Keratinocyte (primary cell): ENCODE results near the gene BCAS1. TPM values are rescaled to one million over a fixed set of nuclear protein-coding genes. Genes with fewer than 3 reads are reported as not detected.

Experiments used
- DNase-seq: peaks from one replicate; pipeline ENCODE4 v3.0.0-alpha.2; 2011; ENCODE audit warnings: low read depth, missing footprints, low spot score
- FAIRE-seq: peaks from 2 replicates; lab custom pipeline; 2011; peaks lifted over from hg19 to GRCh38; lab: Jason Lieb, UNC
- H2AFZ ChIP-seq: 2 replicates; pipeline ENCODE4 v1.6.0; 2012; ENCODE audit warnings: low read length, control low read depth, inconsistent platforms; ENCODE audit not compliant: control insufficient read depth
- H3K27ac ChIP-seq: 2 replicates; pipeline ENCODE4 v1.5.1; 2011; ENCODE audit warnings: low read length; ENCODE audit not compliant: control insufficient read depth, insufficient read depth
- H3K27me3 ChIP-seq: 3 replicates; pipeline ENCODE4 v1.6.0; 2011; ENCODE audit warnings: low read length; ENCODE audit not compliant: control insufficient read depth, insufficient read depth; ENCODE audit errors: extremely low read depth
- H3K36me3 ChIP-seq, 2 experiments: 2 replicates in 1 of 2; 3 replicates in 1 of 2; pipeline ENCODE4 v1.5.1; 2011; ENCODE audit warnings: low read length in 2 of 2, mild to moderate bottlenecking in 1 of 2; ENCODE audit not compliant: control insufficient read depth in 2 of 2, insufficient read depth in 2 of 2; ENCODE audit errors: extremely low read depth in 1 of 2
- H3K4me1 ChIP-seq: 3 replicates; pipeline ENCODE4 v1.5.1; 2011; ENCODE audit warnings: low read length; ENCODE audit not compliant: control insufficient read depth, insufficient read depth; ENCODE audit errors: extremely low read depth
- H3K4me2 ChIP-seq: 3 replicates; pipeline ENCODE4 v1.6.0; 2011; ENCODE audit warnings: low read depth, low read length; ENCODE audit not compliant: control insufficient read depth, insufficient read depth; ENCODE audit errors: extremely low read depth
- H3K4me3 ChIP-seq, 3 experiments: fragments of 200-600 bp in 1 of 3; sonication (generic) in 1 of 3; 2 replicates in 2 of 3; 3 replicates in 1 of 3; pipeline ENCODE4 v1.5.1; 2011 to 2016; ENCODE audit warnings: low read length in 3 of 3, mild to moderate bottlenecking in 3 of 3, control low read depth in 2 of 3, inconsistent platforms in 1 of 3, low read depth in 1 of 3, mixed read lengths in 1 of 3, mixed run types in 1 of 3, moderate library complexity in 1 of 3; ENCODE audit not compliant: control insufficient read depth in 2 of 3, insufficient read depth in 2 of 3; ENCODE audit errors: extremely low read depth in 1 of 3
- H3K79me2 ChIP-seq: 2 replicates; pipeline ENCODE4 v1.6.0; 2012; ENCODE audit warnings: low read length; ENCODE audit not compliant: control insufficient read depth, insufficient read depth
- H3K9ac ChIP-seq: 3 replicates; pipeline ENCODE4 v1.6.0; 2011; ENCODE audit warnings: low read length; ENCODE audit not compliant: control insufficient read depth, insufficient read depth; ENCODE audit errors: extremely low read depth
- H3K9me1 ChIP-seq: 3 replicates; pipeline ENCODE4 v1.6.0; 2011; ENCODE audit warnings: low read length; ENCODE audit not compliant: control insufficient read depth, insufficient read depth; ENCODE audit errors: extremely low read depth
- H3K9me3 ChIP-seq: 2 replicates; pipeline ENCODE4 v1.5.1; 2012; ENCODE audit warnings: low read depth, low read length; ENCODE audit not compliant: control insufficient read depth
- H4K20me1 ChIP-seq: 3 replicates; pipeline ENCODE4 v1.6.0; 2011; ENCODE audit warnings: low read length; ENCODE audit not compliant: control insufficient read depth, insufficient read depth; ENCODE audit errors: extremely low read depth
- EZH2 ChIP-seq: IDR thresholded peaks from one replicate; pipeline ENCODE4 v1.6.1; 2012; ENCODE audit warnings: inconsistent platforms, mild to moderate bottlenecking, low read length, moderate library complexity
- dilution Hi-C: fragments of 300-500 bp; cut with MboI; formaldehyde crosslinking; loops from one replicate; pipeline ENCODE4 v1.7.0; 2020; ENCODE audit warnings: low sequenced_read_pairs; ENCODE audit not compliant: extremely low pct_ligation_motif_present
- polyA plus RNA-seq, 5 experiments: library from polyadenylated mRNA; depleted of rRNA in 3 of 5; stranded (reverse) in 3 of 5; stranded (forward) in 1 of 5; unstranded in 1 of 5; fragments of >200 nt; gene quantifications; 1 replicate in 1 of 5; 2 replicates in 3 of 5; 3 replicates in 1 of 5; pipeline versions ENCODE4 v1.2.1 to v1.2.3, GENCODE V29; 2011 to 2012; ENCODE audit warnings: missing spikeins in 2 of 5, low read depth in 1 of 5, low replicate concordance in 1 of 5
- TF ChIP-seq, protein P1 (sequence below), 3 experiments: IDR thresholded peaks in 1 of 3; conservative IDR thresholded peaks in 1 of 3; optimal IDR thresholded peaks in 1 of 3; 2 replicates in 2 of 3; 3 replicates in 1 of 3; pipeline versions ENCODE3 to v1.5.1; 2011; ENCODE audit warnings: low read length in 3 of 3, mild to moderate bottlenecking in 3 of 3, moderate library complexity in 2 of 3, control low read depth in 1 of 3, inconsistent platforms in 1 of 3; ENCODE audit not compliant: insufficient read depth in 2 of 3; ENCODE audit errors: extremely low read depth in 1 of 3

The BCAS1 gene
- polyA plus RNA-seq, 1 donor (not counting 4 experiments of a cell fraction or from before 2014, with no cell fraction given): not detected

DNA sequence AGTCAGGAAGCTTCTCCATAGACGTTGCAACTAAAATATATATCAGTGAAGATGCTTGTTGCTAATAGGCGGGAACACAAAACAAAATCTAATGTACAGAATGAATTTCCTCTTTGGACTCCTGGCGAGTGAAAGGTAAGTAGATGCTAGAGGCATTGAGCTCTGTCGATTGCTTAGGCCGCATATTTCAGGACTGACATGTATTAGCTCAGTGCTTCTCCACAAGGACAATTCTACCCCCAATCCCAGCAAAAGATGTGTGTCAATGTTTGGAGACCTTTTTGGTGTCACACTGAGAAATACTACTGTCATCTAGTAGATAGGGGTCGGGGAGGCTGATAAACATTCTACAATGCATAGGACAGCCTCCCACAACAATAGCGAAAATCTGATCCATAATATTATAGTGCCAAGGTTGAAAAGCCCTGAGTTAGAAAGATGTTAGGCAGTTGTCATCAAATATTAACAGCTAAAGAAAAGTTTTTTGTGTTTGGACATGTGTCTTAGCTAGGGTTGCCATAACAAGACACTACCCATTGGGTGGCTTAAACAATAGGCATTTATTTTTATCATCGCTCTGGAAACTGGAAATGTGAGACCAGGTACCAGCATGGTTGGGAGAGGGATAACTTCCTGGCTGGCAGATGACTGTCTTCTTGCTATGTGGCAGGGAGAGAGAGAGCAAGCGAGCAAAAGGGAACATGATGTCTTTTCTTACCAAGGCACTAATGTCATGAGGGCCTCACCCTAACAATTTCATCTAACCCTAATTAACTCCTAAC lies 48.0 kb upstream of the BCAS1 start:
- DNase-seq: no peak
- H3K79me2 ChIP-seq: no peaks in the 10 kb centered on the region
- H3K4me1 ChIP-seq: peaks cover 26% of the 10 kb centered on the region
- no peaks in the 10 kb centered on the region for H3K9me3 ChIP-seq
- H2AFZ ChIP-seq: no peak overlapping the region
- H3K27ac ChIP-seq: no peak overlapping the region
- no peaks in the 10 kb centered on the region for H3K27me3 ChIP-seq
- dilution Hi-C loops: no loop called here
- H3K36me3 ChIP-seq: no peaks in the 10 kb centered on the region
- no peak overlapping the region for H3K9ac ChIP-seq
- no peaks in the 10 kb centered on the region for H4K20me1 ChIP-seq
- no peak overlapping the region for H3K4me2 ChIP-seq
- no peak overlapping the region for H3K4me3 ChIP-seq
- TF ChIP-seq, protein P1, sequence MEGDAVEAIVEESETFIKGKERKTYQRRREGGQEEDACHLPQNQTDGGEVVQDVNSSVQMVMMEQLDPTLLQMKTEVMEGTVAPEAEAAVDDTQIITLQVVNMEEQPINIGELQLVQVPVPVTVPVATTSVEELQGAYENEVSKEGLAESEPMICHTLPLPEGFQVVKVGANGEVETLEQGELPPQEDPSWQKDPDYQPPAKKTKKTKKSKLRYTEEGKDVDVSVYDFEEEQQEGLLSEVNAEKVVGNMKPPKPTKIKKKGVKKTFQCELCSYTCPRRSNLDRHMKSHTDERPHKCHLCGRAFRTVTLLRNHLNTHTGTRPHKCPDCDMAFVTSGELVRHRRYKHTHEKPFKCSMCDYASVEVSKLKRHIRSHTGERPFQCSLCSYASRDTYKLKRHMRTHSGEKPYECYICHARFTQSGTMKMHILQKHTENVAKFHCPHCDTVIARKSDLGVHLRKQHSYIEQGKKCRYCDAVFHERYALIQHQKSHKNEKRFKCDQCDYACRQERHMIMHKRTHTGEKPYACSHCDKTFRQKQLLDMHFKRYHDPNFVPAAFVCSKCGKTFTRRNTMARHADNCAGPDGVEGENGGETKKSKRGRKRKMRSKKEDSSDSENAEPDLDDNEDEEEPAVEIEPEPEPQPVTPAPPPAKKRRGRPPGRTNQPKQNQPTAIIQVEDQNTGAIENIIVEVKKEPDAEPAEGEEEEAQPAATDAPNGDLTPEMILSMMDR (optimal IDR thresholded peaks at IDR 0.05 in 1 of 3, IDR thresholded peaks at IDR 0.05 in 1 of 3, conservative IDR thresholded peaks at IDR 0.05 in 1 of 3; ENCODE audit: extremely low read depth in 1 of 3, insufficient read depth in 2 of 3, low read length in 3 of 3): no peak
- TF ChIP-seq EZH2: no peak
- FAIRE-seq: no peak
- no peaks in the 10 kb centered on the region for H3K9me1 ChIP-seq

DNA sequence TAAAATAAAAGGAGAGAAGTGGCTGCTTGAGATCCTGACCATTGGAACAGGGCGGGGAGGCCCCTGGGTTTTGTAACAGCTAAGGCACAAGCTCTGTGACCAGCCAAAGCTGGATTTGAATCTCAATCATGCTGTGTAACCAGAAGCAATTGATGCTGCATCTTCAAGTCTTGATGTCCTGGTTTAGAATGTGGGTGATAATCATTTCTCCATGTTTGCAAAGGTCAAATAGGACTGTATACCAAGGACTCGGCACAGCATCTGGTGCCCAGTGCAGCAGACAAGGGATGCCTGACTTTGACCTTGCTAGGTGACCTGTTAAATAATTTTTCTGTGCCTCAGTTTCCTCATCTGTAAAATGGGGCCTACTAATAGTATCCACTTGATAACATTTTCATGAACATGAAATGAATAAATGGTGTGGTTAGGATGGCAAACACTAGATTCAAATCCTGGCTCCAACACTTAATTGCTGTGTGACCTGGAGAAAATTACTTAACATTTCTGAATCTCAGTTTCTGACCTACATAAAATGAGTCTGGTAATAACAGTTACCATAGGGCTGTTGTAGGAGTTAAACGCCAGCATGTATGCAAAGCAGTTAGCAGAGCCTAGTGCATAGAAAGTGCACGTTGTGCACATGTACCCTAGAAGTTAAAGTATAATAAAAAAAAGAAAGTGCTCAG lies 46.3 kb upstream of the BCAS1 start:
- H3K9ac ChIP-seq: no peak overlapping the region
- no peaks in the 10 kb centered on the region for H4K20me1 ChIP-seq
- dilution Hi-C loops: no loop called here
- no peaks in the 10 kb centered on the region for H3K79me2 ChIP-seq
- H3K36me3 ChIP-seq: no peaks in the 10 kb centered on the region
- no peaks in the 10 kb centered on the region for H3K27me3 ChIP-seq
- DNase-seq (no peak), FAIRE-seq (no peak)
- no peak overlapping the region for H2AFZ ChIP-seq
- no peaks in the 10 kb centered on the region for H3K9me1 ChIP-seq
- no peak overlapping the region for H3K4me3 ChIP-seq
- no peaks in the 10 kb centered on the region for H3K9me3 ChIP-seq
- TF ChIP-seq, protein P1 (optimal IDR thresholded peaks at IDR 0.05 in 1 of 3, IDR thresholded peaks at IDR 0.05 in 1 of 3, conservative IDR thresholded peaks at IDR 0.05 in 1 of 3; ENCODE audit: extremely low read depth in 1 of 3, insufficient read depth in 2 of 3, low read length in 3 of 3): no peak
- no peak for TF ChIP-seq EZH2
- no peak overlapping the region for H3K4me2 ChIP-seq
- peaks cover 12% of the 10 kb centered on the region for H3K4me1 ChIP-seq
- no peak overlapping the region for H3K27ac ChIP-seq
